NCI-H510A (cell line): Measurements from ENCODE around the gene OR4K5.
"Not testable (repeated sequence)": the region's sequence is repeated elsewhere in the genome, so short reads cannot be mapped to it uniquely, and the experiment has no call there.

ENCODE experiments used
- DNase-seq: peaks from one replicate; lab custom pipeline; 2025; lab: John Stamatoyannopoulos, UW

OR4K5 gene, protein sequence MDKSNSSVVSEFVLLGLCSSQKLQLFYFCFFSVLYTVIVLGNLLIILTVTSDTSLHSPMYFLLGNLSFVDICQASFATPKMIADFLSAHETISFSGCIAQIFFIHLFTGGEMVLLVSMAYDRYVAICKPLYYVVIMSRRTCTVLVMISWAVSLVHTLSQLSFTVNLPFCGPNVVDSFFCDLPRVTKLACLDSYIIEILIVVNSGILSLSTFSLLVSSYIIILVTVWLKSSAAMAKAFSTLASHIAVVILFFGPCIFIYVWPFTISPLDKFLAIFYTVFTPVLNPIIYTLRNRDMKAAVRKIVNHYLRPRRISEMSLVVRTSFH

DNA sequence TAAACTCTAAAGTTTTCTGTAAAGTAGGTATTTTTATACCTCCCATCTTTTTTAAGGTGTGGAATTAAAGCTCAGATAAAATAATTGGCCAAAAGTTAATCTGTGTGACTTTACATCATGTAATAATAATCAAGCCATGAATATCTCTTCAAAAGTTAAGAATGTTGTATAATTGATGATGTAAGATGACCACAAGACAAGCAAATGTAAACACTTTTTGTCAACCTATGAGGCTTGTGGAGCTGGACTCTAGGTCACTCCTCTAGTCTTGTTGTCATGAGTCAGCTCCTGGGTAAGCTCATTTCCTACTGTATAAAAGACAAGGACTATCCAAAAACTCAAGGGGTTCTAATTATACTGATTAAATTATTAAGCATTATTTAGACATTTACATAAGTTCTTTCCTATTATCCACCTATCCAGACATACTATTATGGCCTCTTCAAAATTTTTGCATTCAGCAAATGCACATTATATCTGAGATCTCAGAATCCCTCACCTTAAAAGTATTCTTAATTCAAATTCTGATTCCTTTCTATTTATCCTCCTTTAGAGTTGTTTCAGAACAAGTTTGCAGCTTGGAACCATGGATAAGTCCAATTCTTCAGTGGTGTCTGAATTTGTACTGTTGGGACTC is at the start of gene OR4K5:
Gene OR4K5, plus strand, starts transcription at position 587 of the 637 bp plus-strand sequence. Its CDS starts 0 bp downstream, at position 587.
- DNase-seq = no peak

- no peak for DNase-seq
Observed at GRCh38 chr14:19873178-19873577, 47.2 kb upstream of the OR4K5 start.

DNA sequence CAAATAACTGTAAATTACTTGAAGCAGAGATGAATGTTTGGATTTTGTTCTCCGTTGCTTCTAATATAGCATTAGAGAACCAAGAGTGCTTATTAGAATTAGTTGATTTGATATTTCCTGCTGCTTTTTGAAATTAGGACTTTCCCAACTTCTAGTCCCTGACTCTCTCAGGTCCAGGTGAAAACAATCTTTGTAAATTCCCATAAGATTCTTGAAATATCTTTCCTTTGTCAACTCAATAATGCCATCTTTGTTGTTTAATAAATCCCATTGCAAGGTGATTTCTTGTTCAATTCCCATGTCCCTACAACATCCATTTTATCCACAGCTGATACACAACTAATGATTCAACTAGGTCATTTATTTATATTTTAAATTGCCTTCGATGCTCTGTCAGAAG is 45.6 kb upstream of the OR4K5 start, which contains the start of gene OR4K2:
Gene OR4K2, plus strand, starts transcription at position 301 of the 400 bp plus-strand sequence. CDS start 1,126 bp downstream, outside the sequence.
- no peak for DNase-seq

GRCh38 chr14:19878029-19878642 is 42.3 kb upstream of the OR4K5 start:
- no peak for DNase-seq

GRCh38 chr14:19895282-19895681 is 25.1 kb upstream of the OR4K5 start:
- DNase-seq = no peak

- no peak for DNase-seq
Observed at GRCh38 chr14:19900999-19901398, 19.4 kb upstream of the OR4K5 start.

DNA sequence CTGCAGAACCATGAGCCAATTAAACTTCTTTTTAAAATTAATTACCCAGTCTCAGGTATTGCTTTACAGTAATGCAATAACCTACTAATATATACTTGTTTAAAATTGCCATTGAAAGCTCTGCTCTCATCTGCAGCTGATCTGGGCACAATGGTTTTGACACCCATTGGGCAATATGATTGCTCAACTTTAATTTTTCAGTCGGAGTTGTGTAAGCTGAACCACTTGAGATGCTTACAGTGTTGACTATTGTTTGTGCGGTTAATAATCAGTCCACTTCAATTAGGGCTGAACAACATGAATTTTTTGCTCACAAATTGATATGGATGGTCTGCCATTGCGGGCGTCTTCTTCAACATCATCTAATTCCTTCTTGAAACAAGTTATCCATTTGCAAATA is 18.0 kb upstream of the OR4K5 start:
- DNase-seq = no peak

GRCh38 chr14:19906665-19907064 is 13.7 kb upstream of the OR4K5 start:
- no peak for DNase-seq

DNA sequence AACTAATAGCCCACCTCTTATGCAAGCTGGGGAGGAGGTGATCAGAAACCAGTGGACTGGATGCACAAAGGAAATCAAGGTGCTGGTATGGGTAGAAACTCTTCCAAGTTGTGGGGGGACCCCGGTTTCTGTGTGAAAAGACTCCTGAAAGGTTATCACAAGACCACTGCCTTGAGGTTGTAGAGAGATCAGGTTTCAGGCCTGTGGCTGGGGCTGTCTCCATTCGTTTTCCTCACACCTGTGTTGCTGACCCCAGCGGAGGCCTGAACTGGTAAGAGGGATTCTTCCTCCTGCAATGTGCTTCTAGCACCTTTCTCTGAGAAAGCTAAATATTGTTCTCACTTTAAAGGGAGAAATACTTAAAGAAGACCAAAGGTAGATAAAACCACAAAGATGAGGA is 9.3 kb upstream of the OR4K5 start:
- no peak for DNase-seq

DNA sequence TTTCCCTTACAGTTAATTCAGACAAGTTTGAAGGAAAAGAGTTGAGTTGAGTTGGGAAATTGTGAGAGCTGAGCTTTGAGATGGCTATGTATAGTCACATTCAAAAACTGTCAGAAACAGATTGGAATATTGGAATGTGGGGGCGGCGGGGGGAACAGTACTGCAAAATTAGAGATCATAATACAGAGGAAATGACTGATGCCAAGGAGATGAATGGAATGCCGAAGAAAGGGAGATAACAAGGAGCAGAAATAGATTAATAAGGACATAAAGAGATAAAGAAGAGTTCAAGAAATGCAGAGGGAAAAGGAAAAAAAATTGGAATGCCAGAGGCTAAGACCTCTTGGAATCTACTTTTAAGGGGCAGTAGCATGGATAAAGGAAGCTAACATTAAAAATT is 3.2 kb upstream of the OR4K5 start:
- no peak for DNase-seq

GRCh38 chr14:19917955-19918518 is 2.4 kb upstream of the OR4K5 start:
- no peak for DNase-seq

GRCh38 chr14:19918553-19919264 is 1.7 kb upstream of the OR4K5 start:
- no peak for DNase-seq

DNA sequence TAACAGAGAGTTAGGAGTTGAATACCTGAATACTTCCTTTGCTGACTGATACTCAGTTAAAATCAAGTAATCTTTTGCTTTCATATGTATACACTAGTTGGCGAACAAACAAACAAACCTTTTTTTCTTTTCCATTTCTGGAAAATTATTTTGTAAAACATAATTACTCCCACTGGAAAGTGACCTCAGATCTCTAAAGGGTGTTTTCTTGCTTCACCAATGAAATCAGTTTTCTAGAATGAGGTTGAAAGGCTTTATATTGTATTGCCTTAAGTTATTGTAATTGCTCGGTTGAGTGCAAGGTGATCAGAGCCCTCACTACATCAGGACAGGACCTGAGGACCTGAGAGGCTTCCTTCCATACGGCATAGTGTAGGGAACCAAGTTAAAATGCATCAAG is 10.2 kb downstream of the OR4K5 start, which contains the start of gene OR4K1:
Gene OR4K1, plus strand, starts transcription at position 301 of the 400 bp plus-strand sequence. CDS start 4,750 bp downstream, outside the sequence.
- DNase-seq = no peak

- no peak for DNase-seq
Observed at GRCh38 chr14:19941668-19942067, 21.3 kb downstream of the OR4K5 start.

GRCh38 chr14:19947413-19948090 is 27.1 kb downstream of the OR4K5 start:
- DNase-seq = no peak

DNA sequence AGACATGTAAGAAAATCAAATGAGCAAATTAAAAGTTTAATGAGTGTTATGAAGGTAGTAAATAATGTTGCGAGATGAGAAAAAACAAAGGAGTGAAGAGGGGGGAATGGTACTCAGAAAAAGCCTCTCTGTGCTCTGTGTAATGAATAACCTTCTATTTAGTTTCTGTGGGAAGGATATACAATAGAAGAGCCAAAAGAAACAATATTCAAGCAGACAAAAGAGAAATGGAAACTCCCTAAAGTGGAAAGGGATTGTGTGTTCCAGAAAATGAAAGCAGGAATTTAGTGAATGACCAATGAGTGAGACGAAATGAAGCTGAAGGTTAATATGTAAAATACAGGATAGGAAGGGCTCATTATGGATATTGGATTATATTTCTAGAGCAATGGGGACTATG is 28.8 kb downstream of the OR4K5 start:
- DNase-seq = no peak

GRCh38 chr14:19969735-19970134 is 49.3 kb downstream of the OR4K5 start:
- not testable (repeated sequence) for DNase-seq
